ENCODE measurements around the gene LHPP. TPM values are rescaled to one million over a fixed set of nuclear protein-coding genes. Genes with fewer than 3 reads are reported as not detected.

The LHPP gene
- total and polyA plus RNA-seq, 10 donors = 16.8 to 36.8 (median 23.5) TPM

DNA sequence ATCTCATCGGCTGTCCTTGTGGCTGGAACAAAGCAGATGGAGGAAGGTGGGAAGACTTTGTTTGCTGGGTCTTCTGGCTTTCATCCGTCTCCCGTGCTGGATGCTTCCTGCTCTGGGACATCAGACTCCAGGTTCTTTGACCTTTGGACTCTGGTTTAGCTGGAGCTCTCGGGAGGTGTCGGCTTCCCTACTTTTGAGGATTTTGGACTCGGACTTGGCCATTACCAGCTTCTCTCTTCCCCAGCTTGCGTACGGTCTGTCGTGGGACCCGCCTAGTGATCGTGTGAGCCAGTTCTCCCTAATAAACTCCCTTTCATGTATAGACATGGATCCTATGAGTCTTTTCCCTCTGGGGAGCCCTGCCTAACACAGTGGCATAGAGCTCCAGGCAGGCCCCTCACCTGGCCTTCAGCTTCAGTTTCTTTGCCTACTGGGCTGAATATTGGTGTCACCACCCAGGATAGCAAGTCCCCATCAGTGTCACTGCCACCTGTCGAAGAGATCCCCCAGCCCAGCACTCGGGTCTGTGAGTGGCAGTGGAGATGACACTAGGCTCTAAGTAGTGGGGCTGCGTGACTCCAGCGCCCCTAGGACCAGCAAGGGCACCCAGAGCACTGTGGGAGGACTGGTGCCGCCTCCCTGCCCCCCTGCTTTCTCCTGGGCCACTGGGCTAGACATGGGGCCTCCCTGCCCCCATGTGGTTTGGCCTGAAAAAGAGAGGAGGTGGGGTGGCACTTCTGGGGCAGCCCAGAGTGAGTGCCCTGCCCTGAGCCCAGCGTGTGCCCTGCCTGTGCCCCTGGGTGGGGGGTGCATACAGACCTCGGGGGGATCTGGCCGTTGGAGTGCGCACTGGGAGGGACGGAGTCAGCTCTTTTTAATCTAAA, 135.6 kb downstream of the LHPP start:
- no peak for TF ChIP-seq POLR2AphosphoS5 (IDR thresholded peaks at IDR 0.05)
- TF ChIP-seq, protein P1, sequence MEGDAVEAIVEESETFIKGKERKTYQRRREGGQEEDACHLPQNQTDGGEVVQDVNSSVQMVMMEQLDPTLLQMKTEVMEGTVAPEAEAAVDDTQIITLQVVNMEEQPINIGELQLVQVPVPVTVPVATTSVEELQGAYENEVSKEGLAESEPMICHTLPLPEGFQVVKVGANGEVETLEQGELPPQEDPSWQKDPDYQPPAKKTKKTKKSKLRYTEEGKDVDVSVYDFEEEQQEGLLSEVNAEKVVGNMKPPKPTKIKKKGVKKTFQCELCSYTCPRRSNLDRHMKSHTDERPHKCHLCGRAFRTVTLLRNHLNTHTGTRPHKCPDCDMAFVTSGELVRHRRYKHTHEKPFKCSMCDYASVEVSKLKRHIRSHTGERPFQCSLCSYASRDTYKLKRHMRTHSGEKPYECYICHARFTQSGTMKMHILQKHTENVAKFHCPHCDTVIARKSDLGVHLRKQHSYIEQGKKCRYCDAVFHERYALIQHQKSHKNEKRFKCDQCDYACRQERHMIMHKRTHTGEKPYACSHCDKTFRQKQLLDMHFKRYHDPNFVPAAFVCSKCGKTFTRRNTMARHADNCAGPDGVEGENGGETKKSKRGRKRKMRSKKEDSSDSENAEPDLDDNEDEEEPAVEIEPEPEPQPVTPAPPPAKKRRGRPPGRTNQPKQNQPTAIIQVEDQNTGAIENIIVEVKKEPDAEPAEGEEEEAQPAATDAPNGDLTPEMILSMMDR (IDR thresholded peaks at IDR 0.05 in 8 of 11, conservative IDR thresholded peaks at IDR 0.05 in 3 of 11) = no peak
- no peak for TF ChIP-seq POLR2A (IDR thresholded peaks at IDR 0.05)
- Histone ChIP-seq H3K4me1 (peaks cover 0 to 61% (median 23%) of the 10 kb centered on the region in 6 donors), H3K4me3 (no peak overlapping the region), H3K36me3 (no peaks in the 10 kb centered on the region), H3K9me3 (no peaks in the 10 kb centered on the region), H3K27me3 (replicated peaks in 1 of 7) (no peaks in the 10 kb centered on the region), H3K27ac (no peak overlapping the region)
- WGBS, 5 donors = 76 to 88% (median 83%) methylated on average over 20 to 21 of the region's 21 CpGs
- intact Hi-C loops (cut with DNase I; ENCODE audit: low total_unique reads) = no loop called here
- peak; percentile 74 for DNase-seq

DNA sequence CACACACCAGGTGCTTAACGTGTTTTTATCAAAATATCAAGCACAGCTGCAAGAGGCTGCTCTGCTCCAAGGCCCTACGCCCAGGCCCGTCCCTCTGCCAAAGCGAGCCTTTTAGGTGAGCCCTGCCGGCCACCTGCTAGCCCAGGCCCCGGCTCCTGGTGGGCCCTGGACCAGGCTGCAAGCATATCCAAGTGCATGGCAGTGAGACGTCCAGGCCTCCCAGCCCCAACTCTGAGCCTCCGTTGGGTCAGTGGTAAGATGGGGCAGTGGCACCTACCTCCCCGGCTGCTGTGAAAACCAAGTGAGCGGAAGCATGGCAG, 136.2 kb downstream of the LHPP start:
- Histone ChIP-seq H3K9me3 (no peaks in the 10 kb centered on the region), H3K36me3 (no peaks in the 10 kb centered on the region), H3K27me3 (replicated peaks in 1 of 7) (no peaks in the 10 kb centered on the region), H3K27ac (no peak overlapping the region), H3K4me1 (peaks cover under 1 to 67% (median 28%) of the 10 kb centered on the region in 6 donors), H3K4me3 (no peak overlapping the region)
- intact Hi-C loops (cut with DNase I; ENCODE audit: low total_unique reads) = no loop called here
- WGBS, 5 donors = 69 to 89% (median 83%) methylated on average over 5 to 10 of the region's 10 CpGs
- peak; percentile 74 for DNase-seq
- TF ChIP-seq, protein P1 (IDR thresholded peaks at IDR 0.05 in 8 of 11, conservative IDR thresholded peaks at IDR 0.05 in 3 of 11) = no peak
- TF ChIP-seq POLR2AphosphoS5 (IDR thresholded peaks at IDR 0.05) = no peak
- no peak for TF ChIP-seq POLR2A (IDR thresholded peaks at IDR 0.05)

DNA sequence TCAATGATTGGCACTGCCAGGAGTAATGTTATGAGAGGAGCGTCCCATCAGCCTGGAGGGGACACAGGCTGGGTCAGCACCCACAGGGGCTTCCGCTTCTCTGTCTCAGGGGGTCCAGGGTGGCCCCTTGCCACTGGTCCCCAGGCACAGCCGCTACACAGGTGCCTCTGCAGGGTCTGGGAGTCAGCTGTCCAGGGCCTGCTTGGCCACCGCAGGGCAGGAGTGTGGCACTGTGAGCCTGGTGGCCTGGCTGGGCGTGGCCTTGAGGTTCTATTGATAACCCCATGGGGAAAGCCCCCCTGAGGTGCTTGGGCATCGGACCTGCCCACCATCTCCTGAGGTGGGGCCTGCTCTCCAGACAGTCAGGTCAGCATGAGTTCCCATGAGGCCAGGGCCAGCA, 136.6 kb downstream of the LHPP start:
- H3K27ac ChIP-seq = no peak overlapping the region
- H3K27me3 ChIP-seq (replicated peaks in 1 of 7) = no peaks in the 10 kb centered on the region
- peaks cover 3 to 71% (median 32%) of the 10 kb centered on the region in 6 donors for H3K4me1 ChIP-seq
- no peak overlapping the region for H3K4me3 ChIP-seq
- intact Hi-C loops (cut with DNase I; ENCODE audit: low total_unique reads) = no loop called here
- TF ChIP-seq, protein P1 (IDR thresholded peaks at IDR 0.05 in 8 of 11, conservative IDR thresholded peaks at IDR 0.05 in 3 of 11) = no peak
- TF ChIP-seq POLR2A (IDR thresholded peaks at IDR 0.05) (no peak), POLR2AphosphoS5 (IDR thresholded peaks at IDR 0.05) (no peak)
- H3K36me3 ChIP-seq = no peaks in the 10 kb centered on the region
- DNase-seq = peak; percentile 75
- no peaks in the 10 kb centered on the region for H3K9me3 ChIP-seq
- 60 to 92% (median 67%) methylated on average over 1 to 6 of the region's 6 CpGs for WGBS, 5 donors

DNA sequence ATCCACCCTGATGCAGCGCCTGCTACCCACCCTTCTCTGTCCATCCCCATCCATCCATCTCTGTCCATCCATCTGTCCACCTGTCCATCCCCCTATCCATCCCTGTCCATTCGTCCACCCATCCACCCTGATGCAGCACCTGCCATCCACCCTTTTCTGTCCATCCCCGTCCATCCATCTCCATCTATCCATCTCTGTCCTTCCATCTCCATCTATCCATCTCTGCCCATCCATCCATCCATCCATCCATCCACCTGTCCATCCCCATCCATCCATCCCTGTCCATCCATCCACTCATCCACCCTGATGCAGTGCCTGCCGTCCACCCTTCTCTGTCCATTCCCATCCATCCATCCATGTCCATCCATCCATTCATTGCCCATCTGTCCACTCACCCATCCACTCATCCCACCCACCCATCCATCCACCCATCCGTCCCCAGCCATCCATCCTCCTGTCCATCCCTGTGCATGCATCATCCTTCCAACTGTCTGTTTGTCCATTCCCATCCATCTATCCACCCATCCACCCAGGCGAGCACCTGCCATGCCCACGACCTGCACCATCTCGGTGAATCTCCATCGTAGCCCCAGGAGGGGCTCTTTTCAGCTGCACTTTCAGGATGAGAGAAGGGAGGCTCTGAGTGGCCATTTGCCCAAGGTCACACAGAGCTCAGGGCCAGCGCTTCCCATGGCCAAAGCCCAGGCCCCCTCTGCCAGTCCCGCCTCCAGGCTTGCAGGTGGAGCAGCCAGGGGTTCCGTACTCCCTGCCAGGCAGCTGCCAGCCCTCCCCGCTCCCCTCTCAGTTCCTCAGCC, 137.4 kb downstream of the LHPP start:
- 83 to 91% (median 89%) methylated on average over 13 of the region's 13 CpGs for WGBS, 5 donors
- no peak overlapping the region for H3K4me3 ChIP-seq
- intact Hi-C loops (cut with DNase I; ENCODE audit: low total_unique reads) = no loop called here

More for the DNA sequence above, 137.4 kb downstream of the LHPP start:
- DNase-seq = peak; percentile 47
- TF ChIP-seq, protein P1 (IDR thresholded peaks at IDR 0.05 in 8 of 11, conservative IDR thresholded peaks at IDR 0.05 in 3 of 11) = no peak
- TF ChIP-seq POLR2AphosphoS5 (IDR thresholded peaks at IDR 0.05) = peak in 1 of 3 donors; percentile 7
- TF ChIP-seq POLR2A (IDR thresholded peaks at IDR 0.05) = no peak
- peaks cover 3 to 79% (median 40%) of the 10 kb centered on the region in 6 donors for H3K4me1 ChIP-seq
- no peaks in the 10 kb centered on the region for H3K9me3 ChIP-seq
- no peaks in the 10 kb centered on the region for H3K27me3 ChIP-seq (replicated peaks in 1 of 7)
- no peaks in the 10 kb centered on the region for H3K36me3 ChIP-seq
- no peak overlapping the region for H3K27ac ChIP-seq

Measured in spleen (tissue), 11 donors.